ENCODE results near the gene NEAT1. TPM values are rescaled to one million over a fixed set of nuclear protein-coding genes. Genes with fewer than 3 reads are reported as not detected.

The NEAT1 gene
- total RNA-seq, 1 donor from 2014 or later = 141 TPM

DNA sequence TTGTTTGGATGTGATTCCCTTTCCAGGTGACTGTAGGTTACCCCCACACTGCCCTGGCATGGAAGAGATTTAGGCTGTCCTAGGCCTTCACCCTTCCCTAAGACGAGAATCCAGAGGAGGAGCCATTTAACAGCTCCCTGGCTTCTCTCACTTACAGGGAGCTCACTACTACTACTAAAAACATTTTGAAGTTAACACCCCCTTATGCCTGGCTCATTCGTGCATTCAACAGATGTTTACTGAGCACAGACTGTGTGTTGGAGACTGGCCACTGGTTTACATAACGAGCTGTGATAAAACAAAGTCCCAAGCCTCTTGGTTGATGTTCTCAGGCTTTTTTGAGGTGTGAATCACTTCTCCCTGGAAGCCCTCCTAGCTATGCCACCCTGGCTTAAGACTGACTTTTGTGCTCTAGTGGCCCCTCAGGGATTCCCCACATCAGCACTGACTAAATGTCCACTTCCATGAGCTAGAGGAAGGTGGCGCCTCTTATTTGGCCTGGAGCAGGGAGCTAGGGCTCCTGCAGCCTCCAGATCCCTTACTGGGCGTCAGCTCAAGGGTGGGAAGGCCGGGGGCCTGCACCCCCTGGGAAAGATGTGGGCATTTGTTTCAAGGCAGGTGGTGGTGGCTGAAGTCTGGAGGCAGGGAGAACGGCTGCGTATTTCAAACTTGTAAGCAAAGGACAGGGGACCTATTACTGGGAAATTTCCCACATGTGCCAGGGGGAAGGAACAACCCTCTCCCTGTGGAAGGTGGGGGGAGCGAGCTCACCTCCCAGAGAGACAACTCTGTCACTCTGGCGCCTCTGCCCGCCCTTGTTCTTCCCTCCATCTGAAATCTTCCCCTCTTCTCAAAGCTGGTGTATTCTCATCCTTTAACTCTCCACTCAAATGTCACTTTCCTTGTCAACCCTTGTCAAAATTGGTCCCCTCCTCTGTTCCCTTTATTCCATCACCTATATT is 56.9 kb downstream of the NEAT1 start:
- DNase-seq (ENCODE audit: low read depth) = peak; percentile 94

DNA sequence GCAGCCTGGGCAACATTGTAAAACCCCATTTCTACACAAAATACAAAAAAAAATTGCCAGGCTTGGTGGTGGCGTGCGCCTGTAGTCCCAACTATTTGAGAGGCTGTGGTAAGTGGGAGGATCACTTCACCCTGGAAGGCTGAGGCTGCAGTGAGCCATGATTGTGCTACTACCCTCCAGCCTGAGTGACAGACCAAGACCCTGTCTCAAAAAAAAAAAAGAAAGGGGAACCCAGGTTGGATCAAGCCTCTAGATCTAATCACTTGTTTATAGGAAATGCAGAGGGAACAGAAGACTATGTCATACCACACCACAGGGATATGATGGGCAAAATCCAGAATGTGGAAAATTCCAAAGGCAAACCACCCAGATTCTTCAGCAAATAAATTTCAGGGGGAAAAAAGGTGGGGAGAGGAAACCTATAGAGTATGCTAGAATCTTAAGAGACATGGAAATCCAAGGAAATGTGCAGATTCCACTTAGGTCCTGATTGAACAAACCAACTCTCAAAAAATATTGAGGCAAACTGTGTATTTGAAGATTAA is 59.8 kb downstream of the NEAT1 start:
- peak; percentile 23 for DNase-seq (ENCODE audit: low read depth)

DNA sequence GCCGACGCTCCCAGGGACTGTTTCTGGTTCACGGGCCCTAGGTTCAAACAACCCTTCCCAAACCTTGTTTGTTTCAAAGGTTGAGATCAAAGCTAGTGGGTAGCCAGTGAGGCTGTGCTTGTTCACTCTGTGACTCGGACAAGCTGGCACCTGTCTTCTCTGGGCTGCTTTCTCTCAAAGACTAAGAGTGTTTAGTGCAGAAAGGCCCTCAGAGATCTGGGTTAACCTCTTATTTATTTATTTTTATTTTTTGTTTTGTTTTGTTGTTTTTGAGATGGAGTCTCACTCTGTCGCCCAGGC is 63.3 kb downstream of the NEAT1 start:
- DNase-seq (ENCODE audit: low read depth) = peak; percentile 38

DNA sequence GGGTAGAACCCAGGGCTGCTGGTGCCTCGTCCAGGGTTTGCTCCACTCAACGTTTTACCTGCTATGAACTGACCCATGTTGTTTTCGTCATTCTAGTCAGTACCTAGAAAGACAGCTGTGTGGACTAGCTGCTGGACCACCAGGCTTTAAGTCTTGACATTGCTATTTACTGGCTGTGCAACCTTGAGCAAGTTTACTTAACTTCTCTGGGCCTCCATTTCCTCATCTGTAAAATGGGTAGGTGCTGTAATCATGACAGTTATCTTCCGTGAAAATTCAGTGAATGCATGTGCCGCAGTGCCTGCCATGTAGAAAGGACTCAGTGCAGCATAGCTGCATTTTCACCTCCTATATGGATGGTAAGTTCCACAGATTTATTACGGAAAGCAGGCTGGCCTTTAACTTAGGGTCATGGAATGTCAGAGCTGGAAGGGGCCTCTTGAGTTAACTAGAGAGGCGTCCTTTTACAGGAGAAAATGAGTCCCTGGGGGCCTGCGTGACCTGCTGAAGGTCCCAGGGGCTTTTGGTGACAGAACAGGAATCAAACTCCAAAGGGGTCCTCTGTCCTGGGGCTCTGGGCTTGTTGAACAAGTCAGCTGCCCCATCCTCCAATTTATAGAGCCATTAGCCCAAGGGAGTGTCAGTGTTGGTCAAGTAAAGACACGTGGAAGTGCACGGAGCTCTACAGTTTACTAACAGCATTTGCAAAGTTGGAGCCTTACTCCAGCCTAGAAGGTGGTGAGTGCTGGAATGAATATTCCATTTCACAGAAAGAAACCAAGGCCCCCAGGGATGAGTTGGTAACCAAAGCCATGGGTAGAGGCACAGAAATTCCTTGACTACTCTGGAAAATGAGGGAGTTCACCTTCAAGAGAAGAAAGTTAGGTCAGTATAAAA is 64.2 kb downstream of the NEAT1 start:
- no peak for DNase-seq (ENCODE audit: low read depth)

DNA sequence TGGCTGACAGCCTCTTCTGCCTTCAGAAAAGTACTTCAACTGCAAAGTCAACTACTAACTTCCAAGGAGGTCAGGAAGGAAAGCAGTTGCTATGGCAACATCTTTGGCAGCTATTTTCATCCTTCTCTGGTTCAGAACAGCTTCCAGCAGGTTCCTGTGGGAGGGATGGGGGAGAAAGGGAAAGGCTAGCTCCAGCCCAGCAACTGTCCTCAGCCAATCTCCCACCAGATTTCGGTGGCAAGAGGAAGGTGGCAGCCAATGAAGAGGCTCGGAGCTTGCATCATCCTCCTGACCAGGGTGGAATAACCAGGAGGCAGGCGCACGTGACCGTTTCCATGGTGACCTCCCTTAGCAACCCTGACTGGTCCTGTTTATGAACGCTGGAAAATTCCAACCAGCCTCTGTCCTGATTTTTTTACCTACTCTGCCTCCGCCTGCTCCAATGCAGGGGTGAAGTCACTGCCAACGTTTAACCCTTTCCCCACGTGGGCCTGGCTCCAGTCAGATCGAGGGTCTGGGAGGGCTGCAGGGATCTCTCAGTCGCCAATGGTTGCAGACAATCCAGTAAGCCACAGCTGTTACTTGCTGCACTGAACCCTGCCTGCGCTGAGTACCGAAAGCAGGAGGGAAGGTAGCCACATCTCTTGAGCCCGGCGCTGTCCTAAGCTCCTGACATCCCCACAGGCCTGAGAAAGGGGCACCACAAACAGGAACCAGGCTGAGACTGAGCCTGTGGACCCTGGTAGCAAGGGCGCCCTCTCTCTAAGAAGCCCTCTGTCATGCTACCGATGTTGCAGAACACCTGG is 65.1 kb downstream of the NEAT1 start:
- DNase-seq (ENCODE audit: low read depth) = peak; percentile 100

DNA sequence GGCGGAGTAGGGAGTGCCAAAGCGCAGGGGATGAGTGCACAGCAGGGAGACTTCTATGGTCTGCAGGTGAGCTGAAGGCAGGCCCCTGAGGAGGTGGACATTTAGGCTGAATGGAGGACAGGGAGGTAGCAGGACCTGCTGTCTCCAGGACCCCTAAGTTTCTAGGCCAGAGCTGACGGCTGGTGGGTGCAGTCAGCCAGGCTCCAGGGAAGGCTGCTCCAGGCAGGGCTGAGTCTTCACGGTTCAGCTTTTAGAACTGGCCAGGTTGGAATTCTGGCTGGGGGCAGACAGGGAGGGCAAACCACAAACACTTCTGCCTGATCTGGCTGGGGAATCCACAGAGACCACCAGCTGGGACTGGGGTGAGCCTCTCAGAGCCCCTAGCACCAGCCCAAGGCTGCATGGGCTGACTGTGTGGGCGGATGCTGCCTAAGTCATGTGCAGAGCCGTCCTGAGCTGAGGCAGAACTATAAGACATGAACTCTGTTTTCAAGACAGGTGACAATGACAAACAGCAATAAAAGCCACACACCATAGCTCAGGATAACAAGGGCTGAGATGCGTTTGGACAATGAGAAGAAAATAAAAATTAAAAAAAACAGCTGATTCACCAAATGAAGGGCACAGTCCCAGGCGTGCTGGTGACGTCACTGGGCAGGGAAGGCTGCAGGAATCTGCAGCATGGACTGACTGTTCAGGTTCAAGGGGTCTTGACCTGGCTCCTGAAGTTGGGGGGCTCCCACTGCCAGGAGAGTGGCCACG is 65.9 kb downstream of the NEAT1 start:
- peak; percentile 69 for DNase-seq (ENCODE audit: low read depth)

DNA sequence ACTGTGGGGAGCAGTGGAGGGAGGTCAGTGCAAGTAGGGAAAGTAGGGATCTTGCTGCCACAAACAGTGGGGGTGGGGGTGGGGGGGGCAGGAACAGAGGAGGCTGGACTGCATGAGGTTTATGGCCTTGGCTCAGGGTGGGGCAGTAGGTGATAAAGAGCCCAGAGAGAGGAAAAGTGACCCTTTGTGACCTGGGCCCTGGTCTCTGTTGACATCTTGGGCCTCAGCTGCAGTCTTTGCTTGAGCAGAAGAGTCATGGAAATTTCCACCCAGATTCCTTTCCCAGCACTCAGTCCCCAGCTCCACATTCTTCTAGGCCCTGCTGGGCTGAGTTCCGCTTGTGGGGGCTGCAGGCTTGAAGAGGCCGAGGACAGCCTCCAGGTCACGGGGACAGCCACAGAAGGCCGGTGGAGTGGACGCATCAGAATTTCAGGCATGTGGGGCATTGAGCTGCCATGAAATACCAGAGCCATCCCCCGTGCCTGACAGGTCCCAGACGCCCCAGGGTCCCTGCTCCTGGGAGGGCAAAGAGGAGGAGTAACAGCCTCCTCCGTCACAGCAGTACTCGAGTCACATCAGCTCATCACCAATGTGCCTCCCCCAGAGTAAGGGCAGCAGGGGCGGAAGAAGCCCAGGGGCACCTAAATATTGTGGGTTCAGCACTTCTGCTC is 66.6 kb downstream of the NEAT1 start:
- peak; percentile 81 for DNase-seq (ENCODE audit: low read depth)

DNA sequence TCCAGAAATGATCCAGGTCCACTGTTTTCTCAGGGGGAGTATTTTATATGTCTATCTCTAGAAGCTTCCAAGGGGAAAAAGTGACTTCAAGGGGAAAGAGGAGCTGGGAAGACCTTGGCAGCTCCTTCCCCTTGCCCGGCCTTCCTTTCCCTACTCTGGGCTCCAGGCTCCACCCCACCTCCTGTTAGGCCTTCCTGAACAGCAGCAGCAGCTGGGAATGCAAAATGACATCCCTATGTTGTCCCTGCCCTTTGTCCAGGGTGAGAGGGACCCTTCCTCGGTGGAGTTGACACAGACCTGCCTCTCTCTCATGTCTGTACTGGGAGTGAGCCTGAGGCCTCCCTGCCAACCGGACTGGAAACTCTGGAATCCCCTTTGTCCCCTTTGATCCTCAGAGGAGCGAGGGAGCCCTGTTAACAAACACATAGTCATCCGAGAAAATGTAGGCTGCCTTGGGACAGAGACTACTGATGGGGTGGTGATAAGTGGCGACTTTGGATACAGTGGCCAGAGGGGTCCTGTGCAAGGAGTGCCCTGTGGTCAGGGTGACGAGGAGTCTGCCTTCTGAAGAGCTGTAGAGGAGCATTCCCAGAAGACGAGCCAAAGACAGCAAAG is 67.2 kb downstream of the NEAT1 start:
- peak; percentile 26 for DNase-seq (ENCODE audit: low read depth)

DNA sequence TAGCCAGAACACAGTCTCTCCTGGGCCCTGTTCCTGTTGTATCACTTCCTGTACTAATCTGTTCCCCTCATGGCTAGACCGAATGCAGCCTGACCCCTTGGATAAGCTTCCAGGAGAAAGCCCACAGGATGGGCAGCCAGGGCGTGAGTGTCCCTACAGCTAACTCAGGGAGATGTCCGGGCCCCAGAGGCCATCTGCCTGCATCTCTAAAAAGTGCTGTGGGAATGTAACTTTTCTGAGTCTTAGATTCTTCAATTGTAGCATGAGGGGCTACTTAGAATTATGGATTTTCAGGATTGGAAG is 68.5 kb downstream of the NEAT1 start:
- no peak for DNase-seq (ENCODE audit: low read depth)

DNA sequence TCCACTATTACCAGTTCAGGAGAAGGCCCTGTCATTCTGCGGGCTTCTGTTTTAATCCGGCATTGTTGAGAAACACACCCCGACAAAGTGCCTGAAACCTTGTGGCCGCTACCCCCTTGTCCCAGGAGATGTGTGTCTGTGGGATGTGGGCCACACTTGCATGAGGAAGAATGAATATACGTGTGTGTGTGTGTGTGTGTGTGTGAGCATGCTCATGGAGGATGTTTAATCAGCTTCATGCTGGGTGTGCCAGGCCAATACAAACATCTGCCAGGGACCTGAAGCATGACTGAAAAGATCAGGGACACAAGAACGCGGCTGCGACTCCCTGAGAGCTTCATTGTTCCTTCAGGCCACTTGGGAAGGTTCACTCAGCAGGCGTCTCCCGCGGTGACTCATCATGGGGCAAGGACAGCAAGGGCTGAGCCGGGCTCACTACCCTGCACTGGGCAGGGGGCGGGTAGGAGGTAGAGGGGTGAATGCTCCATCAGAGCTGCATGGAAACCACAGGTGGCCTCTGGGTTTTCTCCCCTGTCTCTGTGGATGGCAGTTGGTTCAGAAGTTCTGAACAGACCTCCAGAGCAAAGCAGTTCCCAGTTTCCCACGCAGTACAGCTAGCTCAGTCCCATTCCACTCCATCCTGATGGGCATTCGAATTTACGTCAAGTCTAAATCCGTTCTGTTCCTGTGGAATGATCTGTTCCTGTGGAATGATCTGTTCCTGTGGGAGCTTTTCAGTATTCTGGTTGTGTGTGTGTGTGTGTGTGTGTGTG is 69.2 kb downstream of the NEAT1 start:
- peak; percentile 93 for DNase-seq (ENCODE audit: low read depth)

DNA sequence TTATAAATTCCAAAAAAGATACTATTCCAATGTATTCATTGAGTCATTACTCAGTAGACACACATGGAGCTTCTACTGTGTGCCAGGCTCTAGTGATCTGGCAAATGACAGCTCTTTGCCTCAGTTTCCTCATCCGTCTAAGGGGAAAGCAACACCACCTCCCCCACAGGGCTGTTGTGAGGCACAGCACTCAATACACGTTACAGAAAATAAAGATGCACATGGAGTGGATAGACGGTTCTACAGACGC is 69.7 kb downstream of the NEAT1 start:
- DNase-seq (ENCODE audit: low read depth) = no peak

DNA sequence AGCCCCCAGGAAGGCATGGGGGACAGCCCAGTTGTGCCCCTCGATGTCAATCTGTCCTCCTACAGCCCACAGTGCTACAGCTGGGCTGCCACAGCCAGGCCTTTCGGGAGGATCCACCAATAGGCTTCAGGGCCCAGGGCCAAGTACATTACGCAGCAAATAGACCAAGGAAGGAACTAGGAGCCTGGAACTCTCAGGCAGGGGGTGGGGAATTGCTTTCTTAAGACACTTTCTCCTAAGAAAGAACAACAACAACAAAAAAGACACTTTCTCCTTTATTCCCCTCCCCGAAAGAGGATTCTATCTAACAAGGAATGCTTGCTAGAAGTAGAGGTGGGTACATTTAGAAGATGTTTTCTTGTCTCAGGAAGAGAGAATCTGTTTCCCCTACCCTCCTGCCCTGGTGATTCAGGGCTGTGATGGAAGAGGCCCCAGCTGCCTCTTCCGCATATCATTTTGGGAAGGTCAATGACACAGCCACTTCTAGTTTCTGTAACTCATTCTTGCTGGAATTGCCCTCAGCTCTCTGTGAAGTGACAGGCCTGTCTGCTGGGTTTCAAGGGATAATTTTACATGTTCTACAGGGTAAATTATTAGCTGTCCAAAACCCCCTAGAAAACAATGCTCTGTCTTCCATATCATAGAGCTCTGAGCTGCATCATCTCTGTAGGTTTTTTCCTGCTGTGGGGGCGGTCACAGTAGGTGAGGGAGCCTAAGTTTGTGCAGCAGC is 70.2 kb downstream of the NEAT1 start:
- peak; percentile 83 for DNase-seq (ENCODE audit: low read depth)

DNA sequence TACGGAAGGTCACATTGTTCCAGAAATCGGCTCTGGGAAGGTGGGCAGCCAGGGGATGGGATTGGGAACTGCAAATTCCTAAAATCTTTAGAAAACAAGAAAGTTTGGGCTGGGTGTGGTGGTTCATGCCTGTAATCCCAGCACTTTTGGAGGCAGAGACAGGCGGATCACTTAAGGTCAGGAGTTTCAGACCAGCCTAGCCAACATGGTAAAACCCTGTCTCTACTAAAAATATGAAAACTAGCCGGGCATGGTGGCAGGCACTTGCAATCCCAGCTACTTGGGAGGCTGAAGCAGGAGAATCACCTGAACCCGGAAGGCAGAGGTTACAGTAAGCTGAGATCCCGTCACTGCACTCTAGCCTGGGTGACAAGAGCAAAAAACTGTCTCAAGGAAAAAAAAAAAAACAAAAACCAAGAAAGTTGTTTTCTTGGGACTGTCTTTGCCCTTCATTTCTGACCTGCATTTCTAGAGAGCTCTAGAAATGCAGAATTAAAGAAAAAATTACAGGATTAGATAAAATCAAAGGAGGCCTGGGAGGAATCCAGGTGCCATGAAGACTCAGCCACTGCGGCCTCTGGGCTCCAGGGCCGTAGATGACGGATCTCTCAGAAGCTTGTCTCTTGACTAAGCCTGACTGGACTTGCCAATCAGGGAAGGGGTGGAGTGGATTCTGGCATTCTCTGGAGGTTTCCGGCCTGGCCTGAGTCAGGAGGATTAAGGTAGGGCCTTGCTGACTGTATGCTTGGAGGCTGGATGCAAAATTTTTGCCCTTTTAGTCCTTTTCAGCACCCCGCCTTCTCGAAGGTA is 71.0 kb downstream of the NEAT1 start:
- peak; percentile 95 for DNase-seq (ENCODE audit: low read depth)

Other genes with a start within 250 kb of the NEAT1 start
- 223 and 251 TPM in 2 replicates for gene CAPN1, start 240.9 kb upstream of the NEAT1 start, total RNA-seq
- 3.2 and 7.1 TPM in 2 replicates for gene POLA2, start 160.8 kb upstream of the NEAT1 start, total RNA-seq
- gene CDC42EP2, start 107.9 kb upstream of the NEAT1 start, total RNA-seq = 10.9 and 14.1 TPM in 2 replicates
- gene DPF2, start 88.9 kb upstream of the NEAT1 start, total RNA-seq = 23.1 and 47.2 TPM in 2 replicates
- gene TIGD3, start 68.0 kb upstream of the NEAT1 start, total RNA-seq = 0.17 TPM in 1 of 2 replicates, not detected in the other
- gene SLC25A45, start 40.2 kb upstream of the NEAT1 start, total RNA-seq = 0.52 and 0.65 TPM in 2 replicates
- gene FRMD8, start 36.2 kb upstream of the NEAT1 start, total RNA-seq = 67.5 and 89.6 TPM in 2 replicates
- gene MALAT1, start 76.2 kb downstream of the NEAT1 start, total RNA-seq = 3,367 and 12,764 TPM in 2 replicates
- gene SCYL1, start 102.3 kb downstream of the NEAT1 start, total RNA-seq = 48.8 and 57.2 TPM in 2 replicates
- 11.6 and 82.8 TPM in 2 replicates for gene LTBP3, start 135.6 kb downstream of the NEAT1 start, total RNA-seq
- gene ZNRD2, start 147.7 kb downstream of the NEAT1 start, total RNA-seq = 33.8 and 53.1 TPM in 2 replicates
- gene FAM89B, start 149.7 kb downstream of the NEAT1 start, total RNA-seq = 10.1 and 14.8 TPM in 2 replicates
- 31.0 and 39.4 TPM in 2 replicates for gene EHBP1L1, start 153.3 kb downstream of the NEAT1 start, total RNA-seq
- 0.20 TPM in 1 of 2 replicates, not detected in the other for gene KCNK7, start 173.0 kb downstream of the NEAT1 start, total RNA-seq
- gene MAP3K11, start 191.4 kb downstream of the NEAT1 start, total RNA-seq = 27.1 and 43.3 TPM in 2 replicates
- gene PCNX3, start 193.0 kb downstream of the NEAT1 start, total RNA-seq = 16.7 and 50.2 TPM in 2 replicates
- 16.8 and 29.1 TPM in 2 replicates for gene SIPA1, start 215.3 kb downstream of the NEAT1 start, total RNA-seq
- 15.3 and 23.2 TPM in 2 replicates for gene RELA, start 240.1 kb downstream of the NEAT1 start, total RNA-seq